AG10803 (cell line): ENCODE results near the gene MKRN3.

Source experiments
- DNase-seq: peaks from one replicate; pipeline ENCODE4 v3.0.0; 2010; ENCODE audit warnings: low read depth
- H3K4me3 ChIP-seq: 2 replicates; pipeline ENCODE4 v1.5.1; 2011; ENCODE audit warnings: mild to moderate bottlenecking, low read length, control low read depth
- TF ChIP-seq, protein P1 (sequence below): conservative IDR thresholded peaks from 2 replicates; pipeline ENCODE4 v1.5.1; 2011; ENCODE audit warnings: mild to moderate bottlenecking, low read length, control low read depth, inconsistent platforms

Gene MKRN3

DNA sequence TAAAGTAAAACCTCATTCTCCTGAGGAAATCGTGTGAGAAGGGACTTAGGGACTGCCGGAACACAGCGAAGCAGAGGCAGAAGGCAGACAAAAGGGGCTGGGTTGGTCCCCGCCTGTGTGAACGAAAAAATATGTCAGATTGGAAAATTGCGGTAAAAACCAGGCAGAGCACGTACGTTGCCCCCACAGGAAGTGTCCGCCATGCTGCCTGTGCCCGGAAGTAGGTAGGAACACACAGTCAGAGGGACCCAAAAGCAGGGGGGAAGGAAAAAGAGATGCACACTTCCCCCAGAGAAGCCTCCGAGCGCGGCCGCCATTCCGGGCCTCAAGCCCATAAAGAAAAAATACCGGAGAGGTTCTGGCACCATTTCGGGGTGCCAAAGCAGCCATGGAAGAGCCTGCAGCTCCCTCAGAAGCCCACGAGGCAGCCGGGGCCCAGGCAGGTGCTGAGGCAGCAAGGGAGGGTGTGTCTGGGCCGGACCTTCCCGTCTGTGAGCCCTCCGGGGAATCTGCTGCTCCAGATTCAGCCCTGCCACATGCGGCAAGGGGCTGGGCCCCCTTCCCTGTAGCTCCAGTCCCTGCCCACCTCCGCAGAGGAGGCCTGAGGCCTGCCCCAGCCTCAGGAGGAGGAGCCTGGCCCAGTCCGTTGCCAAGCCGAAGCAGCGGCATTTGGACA lies at the start of gene MKRN3:
MKRN3 (plus strand) TSS at position 280 of the 676 bp plus-strand sequence; CDS start at position 389, 109 bp downstream.
- TF ChIP-seq, protein P1, sequence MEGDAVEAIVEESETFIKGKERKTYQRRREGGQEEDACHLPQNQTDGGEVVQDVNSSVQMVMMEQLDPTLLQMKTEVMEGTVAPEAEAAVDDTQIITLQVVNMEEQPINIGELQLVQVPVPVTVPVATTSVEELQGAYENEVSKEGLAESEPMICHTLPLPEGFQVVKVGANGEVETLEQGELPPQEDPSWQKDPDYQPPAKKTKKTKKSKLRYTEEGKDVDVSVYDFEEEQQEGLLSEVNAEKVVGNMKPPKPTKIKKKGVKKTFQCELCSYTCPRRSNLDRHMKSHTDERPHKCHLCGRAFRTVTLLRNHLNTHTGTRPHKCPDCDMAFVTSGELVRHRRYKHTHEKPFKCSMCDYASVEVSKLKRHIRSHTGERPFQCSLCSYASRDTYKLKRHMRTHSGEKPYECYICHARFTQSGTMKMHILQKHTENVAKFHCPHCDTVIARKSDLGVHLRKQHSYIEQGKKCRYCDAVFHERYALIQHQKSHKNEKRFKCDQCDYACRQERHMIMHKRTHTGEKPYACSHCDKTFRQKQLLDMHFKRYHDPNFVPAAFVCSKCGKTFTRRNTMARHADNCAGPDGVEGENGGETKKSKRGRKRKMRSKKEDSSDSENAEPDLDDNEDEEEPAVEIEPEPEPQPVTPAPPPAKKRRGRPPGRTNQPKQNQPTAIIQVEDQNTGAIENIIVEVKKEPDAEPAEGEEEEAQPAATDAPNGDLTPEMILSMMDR, result no peak
- peak; percentile 79 for DNase-seq

DNA sequence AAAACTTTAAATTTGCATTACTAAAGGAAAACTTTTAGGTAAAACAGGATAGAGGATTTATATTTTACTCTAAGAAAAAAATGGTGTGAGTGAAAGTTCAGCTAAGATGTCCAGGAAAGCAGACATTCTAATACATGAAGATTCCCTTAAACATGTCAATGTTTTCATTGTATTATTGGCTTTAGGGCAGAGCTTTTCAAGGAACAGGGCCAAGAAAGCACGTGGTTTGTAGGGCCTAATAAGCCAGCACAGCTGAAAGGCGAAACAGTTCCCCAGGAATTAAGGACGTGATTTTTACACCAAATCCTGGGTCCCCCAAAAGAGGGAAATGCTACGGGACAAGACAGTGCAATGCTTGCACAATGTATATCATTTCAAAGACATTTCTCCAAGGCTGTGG lies 48.6 kb upstream of the MKRN3 start:
- H3K4me3 ChIP-seq, result no peak overlapping the region
- DNase-seq, result no peak
- TF ChIP-seq, protein P1, result no peak

More for the DNA sequence above, at the start of gene MKRN3:
- peak within 1 kb of the TSS; percentile 72 for H3K4me3 ChIP-seq

DNA sequence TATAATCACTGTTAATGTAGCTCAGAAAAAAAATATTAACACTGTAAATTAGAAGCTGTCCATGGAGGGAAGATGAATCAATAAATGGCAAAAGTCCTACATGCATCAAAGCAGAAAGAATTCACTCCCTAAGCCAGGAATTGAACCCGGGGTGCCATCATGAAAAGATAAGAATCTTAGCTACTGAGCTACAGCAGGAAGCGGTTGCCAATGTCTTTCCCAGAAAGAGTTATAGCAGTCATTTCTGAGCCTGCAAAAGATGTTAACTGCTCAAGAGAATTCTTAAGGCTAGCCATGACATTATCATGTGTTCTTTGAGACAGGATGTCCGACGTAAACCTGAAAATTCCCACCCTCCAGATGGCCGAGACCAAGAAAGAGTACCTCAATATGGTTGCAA lies 47.4 kb upstream of the MKRN3 start:
- no peak overlapping the region for H3K4me3 ChIP-seq
- TF ChIP-seq, protein P1, result no peak
- DNase-seq, result no peak

DNA sequence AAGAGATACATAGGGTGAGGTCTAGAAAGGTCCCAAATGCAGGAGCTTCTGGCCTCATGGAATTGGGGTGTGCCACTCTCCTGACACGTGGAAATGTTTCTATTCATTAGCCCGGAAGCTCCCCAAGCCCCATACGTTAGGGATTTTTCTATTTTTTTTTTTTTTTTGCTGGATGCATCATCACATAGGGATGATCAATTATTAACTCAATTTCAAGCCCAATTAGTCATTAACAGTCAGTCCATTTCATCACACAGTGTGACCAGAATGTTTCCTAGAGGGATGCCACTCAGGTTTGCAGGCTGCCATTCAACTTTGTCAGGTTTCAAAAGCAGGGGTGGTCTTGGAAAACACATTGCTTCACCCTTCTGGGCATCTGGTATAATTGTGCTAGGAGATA lies 40.7 kb upstream of the MKRN3 start:
- H3K4me3 ChIP-seq, result no peak overlapping the region
- TF ChIP-seq, protein P1, result no peak
- no peak for DNase-seq

DNA sequence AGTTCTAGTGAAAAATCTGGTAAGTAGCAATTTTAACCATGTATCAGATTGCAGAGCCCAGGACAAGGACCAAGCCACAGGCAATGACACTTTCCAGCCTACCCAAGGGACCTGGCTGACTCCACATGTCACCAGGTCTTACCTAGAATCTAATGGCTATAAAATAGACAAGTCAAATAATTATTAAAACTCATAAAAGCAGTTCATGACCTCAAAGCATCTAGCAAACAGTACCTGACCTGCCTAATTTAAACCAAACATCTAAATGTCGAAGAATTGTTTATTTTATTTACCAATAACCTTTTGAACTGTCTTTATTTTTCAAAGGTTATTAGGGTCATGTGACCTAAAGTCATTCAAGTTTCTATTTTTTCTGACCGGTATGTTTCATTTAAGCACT lies 35.6 kb upstream of the MKRN3 start:
- TF ChIP-seq, protein P1, result no peak
- no peak overlapping the region for H3K4me3 ChIP-seq
- no peak for DNase-seq

DNA sequence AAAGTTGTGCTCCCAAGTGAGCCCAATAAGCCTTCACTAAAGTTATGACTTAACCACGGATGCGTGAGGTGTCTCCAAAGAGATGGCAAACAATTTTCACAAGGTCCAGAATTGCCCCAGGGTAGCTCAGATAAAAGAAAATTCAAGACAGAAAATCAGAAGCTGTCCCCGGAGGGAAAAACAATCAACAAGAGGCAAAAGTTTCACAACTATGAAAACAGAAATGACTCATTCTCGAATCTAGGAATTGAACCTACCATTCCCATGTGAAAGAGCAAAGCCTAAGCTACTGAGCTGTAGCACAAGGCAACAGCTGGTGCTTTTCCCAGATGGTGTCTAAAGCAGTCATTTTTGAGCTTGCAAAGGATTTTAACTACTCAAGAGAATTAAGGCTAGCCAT lies 33.5 kb upstream of the MKRN3 start:
- TF ChIP-seq, protein P1, result no peak
- DNase-seq, result peak; percentile 8
- H3K4me3 ChIP-seq, result no peak overlapping the region

DNA sequence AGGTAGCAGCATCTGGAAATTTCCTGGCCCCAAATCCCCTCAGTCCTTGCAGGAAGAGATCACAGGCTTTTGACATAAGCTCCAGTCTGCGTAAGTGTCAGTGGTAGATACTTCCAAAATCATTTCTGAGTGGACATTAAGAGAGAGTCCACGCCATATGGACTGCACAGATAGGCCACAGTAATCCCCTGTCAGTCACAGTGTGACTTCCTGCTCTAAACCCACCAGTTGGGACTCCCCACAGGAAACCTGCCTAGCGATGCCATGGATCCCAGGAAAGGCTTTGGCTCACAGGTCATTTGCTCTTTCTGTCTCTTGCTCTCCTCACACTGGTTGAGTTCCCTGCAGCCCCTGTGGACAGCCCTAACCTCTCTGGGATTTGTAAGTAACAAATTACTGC lies 28.8 kb upstream of the MKRN3 start:
- H3K4me3 ChIP-seq, result no peak overlapping the region
- DNase-seq, result no peak
- TF ChIP-seq, protein P1, result no peak
